Aorta (tissue), 5 donors: Measurements from ENCODE around the gene DDI2. TPM values are rescaled to one million over a fixed set of nuclear protein-coding genes. Genes with fewer than 3 reads are reported as not detected.

ENCODE experiments used
- ATAC-seq: fragments of 200-7000 bp; cut with Tn5 transposase; one replicate; pipeline ENCODE4 v1.9.1; 2022; ENCODE audit warnings: moderate library complexity; ENCODE audit not compliant: low FRiP score
- DNase-seq, 2 donors: peaks; one replicate each; pipeline ENCODE4 v3.0.0-alpha.2; 2020
- H3K27ac ChIP-seq, 2 donors: one replicate each; pipeline ENCODE4 v1.5.1; 2013; ENCODE audit warnings: low read length in 2 of 2, mild to moderate bottlenecking in 2 of 2, moderate library complexity in 2 of 2, control low read depth in 1 of 2, inconsistent platforms in 1 of 2, low read depth in 1 of 2
- H3K27me3 ChIP-seq, 2 donors: one replicate each; pipeline ENCODE4 v1.6.1; 2013; ENCODE audit warnings: control low read depth in 1 of 2, low read length in 1 of 2, mild to moderate bottlenecking in 1 of 2, moderate library complexity in 1 of 2; ENCODE audit not compliant: insufficient read depth in 2 of 2, control insufficient read depth in 1 of 2
- H3K36me3 ChIP-seq, 2 donors: one replicate each; pipeline ENCODE4 v1.6.1; 2013; ENCODE audit warnings: control low read depth in 1 of 2, low read length in 1 of 2, mild to moderate bottlenecking in 1 of 2; ENCODE audit not compliant: insufficient read depth in 2 of 2, control insufficient read depth in 1 of 2
- H3K4me1 ChIP-seq, 2 donors: one replicate each; pipeline ENCODE4 v1.6.1; 2013; ENCODE audit warnings: low read length in 2 of 2, control low read depth in 1 of 2, mild to moderate bottlenecking in 1 of 2, moderate library complexity in 1 of 2; ENCODE audit not compliant: insufficient read depth in 2 of 2, control insufficient read depth in 1 of 2
- H3K4me3 ChIP-seq, 2 donors: one replicate each; pipeline ENCODE4 v1.5.1; 2013; ENCODE audit warnings: low read length in 2 of 2, control low read depth in 1 of 2, mild to moderate bottlenecking in 1 of 2
- H3K9me3 ChIP-seq: one replicate; pipeline ENCODE4 v1.6.1; 2013; ENCODE audit warnings: mild to moderate bottlenecking, low read length; ENCODE audit not compliant: control insufficient read depth
- WGBS, 2 donors: extraction: QIAGEN DNeasy Blood & Tissue Kit; methylation state at CpG; one replicate each; pipeline ENCODE4 v1.1.7; 2013; 5-methylcytosine and 5-hydroxymethylcytosine counted together
- intact Hi-C, 2 donors: fragments of 100-400 bp; cut with DNase I; formaldehyde crosslinking; loops; one replicate each; pipeline versions ENCODE4 v1.14.2 to v1.15.0; 2022
- polyA plus RNA-seq, 2 donors: library from polyadenylated mRNA; stranded (reverse); fragments of 200-250 nt; gene quantifications; one replicate each; pipeline ENCODE4 v1.2.3, GENCODE V29; 2013
- total RNA-seq, 2 donors: library from RNA; stranded (reverse); fragmentation: NEBNext Ultra II Directional; extraction: Animal tissue kit (Norgen Biotek cat#: 25700); gene quantifications; one replicate each; pipeline ENCODE4 v1.2.1, GENCODE V29; 2021
- donor health status: healthy with polysubstance abuse.
- donor health status: Bipolar disorder and iron deficiency.
- donor health status: DM: no; HTN: no; CAD: no.
- donor health status: DM: no; HTN: no; CAD: no.
- donor health status: DM: yes; HTN: yes; CAD: no.

Gene DDI2
- total and polyA plus RNA-seq, 4 donors, result 4.7 to 29.6 (median 15.0) TPM

DNA sequence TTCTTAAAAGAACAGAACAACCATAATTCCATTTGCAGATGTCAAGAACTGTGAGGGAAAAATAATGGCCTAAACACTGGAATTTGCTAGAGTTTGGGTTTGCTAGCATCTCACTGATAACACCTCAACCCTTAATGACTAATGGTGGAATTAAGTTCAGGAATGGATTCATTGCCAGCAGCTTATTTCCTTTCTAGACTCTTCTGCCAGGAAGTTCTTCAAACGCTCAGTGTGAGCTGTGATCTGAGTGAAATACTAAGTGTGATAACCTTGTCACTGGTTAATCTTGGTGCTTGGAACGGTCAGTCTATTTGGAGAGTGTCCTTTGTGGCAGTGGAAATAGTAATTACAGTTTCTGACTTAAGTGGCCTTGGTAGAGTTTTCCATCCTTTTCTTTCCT, 45.2 kb downstream of the DDI2 start:
- 81 to 84% methylated on average over 2 of the region's 2 CpGs for WGBS, 2 donors
- Histone ChIP-seq H3K27ac (no peak overlapping the region), H3K4me1 (no peaks in the 10 kb centered on the region), H3K36me3 (peaks cover 0 to 6% of the 10 kb centered on the region in 2 donors), H3K27me3 (no peaks in the 10 kb centered on the region), H3K9me3 (no peaks in the 10 kb centered on the region), H3K4me3 (no peak overlapping the region)
- no peak for ATAC-seq
- DNase-seq, result no peak
- intact Hi-C loops, result no loop called here

DNA sequence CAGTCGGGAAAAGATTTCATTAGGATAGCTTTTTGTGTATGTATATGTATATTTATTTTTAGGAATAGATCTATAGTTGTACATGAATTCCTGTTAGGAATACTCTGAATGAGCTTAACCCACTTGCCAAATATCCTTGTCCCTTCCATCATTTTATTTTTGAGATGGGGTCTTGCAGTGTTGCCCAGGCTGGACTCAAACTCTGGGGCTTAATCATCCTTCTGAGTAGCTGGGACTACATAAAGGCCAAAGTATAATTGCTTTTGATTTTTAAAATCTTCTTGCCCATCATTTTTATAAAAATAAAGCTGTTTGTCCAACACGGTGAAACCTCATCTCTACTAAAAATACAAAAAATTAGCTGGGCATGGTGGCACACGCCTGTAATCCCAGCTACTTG, 46.7 kb downstream of the DDI2 start:
- Histone ChIP-seq H3K4me1 (no peaks in the 10 kb centered on the region), H3K9me3 (no peaks in the 10 kb centered on the region), H3K4me3 (no peak overlapping the region), H3K36me3 (peaks cover 0 to 6% of the 10 kb centered on the region in 2 donors), H3K27ac (no peak overlapping the region), H3K27me3 (no peaks in the 10 kb centered on the region)
- DNase-seq (no peak), ATAC-seq (no peak)
- WGBS, 2 donors, result 93 to 94% methylated on average over 3 of the region's 3 CpGs
- intact Hi-C loops, result no loop called here

DNA sequence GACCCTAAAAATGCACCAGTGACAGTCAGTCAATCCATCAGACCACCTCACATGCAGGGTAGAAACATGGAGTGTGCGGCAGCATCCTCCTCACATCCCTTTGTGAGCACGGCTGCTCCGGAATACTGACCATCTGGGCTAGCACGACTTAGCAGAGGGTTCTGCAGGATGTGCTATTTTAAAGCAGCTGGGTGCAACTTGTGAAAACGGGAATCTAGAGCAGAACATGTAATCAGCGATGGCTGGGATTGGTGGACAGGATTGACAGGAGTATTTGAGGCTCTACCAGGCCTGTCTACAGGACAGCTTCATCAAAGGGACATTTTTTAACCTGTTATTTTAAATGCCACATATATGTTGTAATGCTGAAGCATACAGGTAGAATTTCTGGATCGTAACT, 50.1 kb downstream of the DDI2 start:
- intact Hi-C loops, result no loop called here
- no peaks in the 10 kb centered on the region for H3K4me1 ChIP-seq
- ATAC-seq, result no peak
- H3K4me3 ChIP-seq, result no peak overlapping the region
- H3K36me3 ChIP-seq, result no peaks in the 10 kb centered on the region
- 84 to 86% methylated on average over 7 of the region's 7 CpGs for WGBS, 2 donors
- no peak for DNase-seq
- H3K9me3 ChIP-seq, result no peaks in the 10 kb centered on the region
- H3K27ac ChIP-seq, result no peak overlapping the region
- H3K27me3 ChIP-seq, result no peaks in the 10 kb centered on the region

DNA sequence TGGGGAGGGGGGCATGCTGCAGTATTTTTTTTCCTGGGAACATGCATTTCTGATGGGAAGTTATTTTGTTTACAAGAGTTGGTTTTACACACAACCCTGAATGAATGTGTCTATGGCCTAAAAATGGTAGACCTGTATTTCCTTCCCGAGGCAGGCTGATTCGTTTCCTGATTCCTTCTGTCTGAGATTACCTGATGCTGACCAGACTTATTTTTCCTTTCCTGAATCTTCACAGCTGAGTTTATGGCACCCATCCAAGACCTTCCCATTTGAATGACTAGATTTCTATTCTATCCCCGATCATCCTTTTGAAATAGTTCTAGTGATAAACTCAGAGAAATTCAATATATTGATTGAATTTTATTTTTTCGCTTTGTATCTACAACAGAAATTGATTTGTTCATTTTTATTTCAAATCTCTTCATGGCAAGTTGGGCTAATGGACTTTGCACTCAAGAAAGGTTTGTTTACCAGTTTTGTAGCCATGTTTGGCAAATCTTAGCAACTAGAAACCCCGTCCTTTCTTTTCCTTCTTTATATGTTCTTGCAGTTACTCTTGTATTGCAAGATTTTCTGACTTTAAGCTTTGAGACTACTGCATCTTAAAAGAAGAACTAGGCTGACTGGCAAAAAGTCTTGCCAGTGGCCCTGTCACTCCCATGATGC, 51.0 kb downstream of the DDI2 start:
- ATAC-seq, result no peak
- H3K9me3 ChIP-seq, result no peaks in the 10 kb centered on the region
- DNase-seq, result no peak
- no peaks in the 10 kb centered on the region for H3K36me3 ChIP-seq
- no peaks in the 10 kb centered on the region for H3K4me1 ChIP-seq
- no peaks in the 10 kb centered on the region for H3K27me3 ChIP-seq
- intact Hi-C loops, result no loop called here
- no peak overlapping the region for H3K4me3 ChIP-seq
- 86 to 88% methylated on average over 5 of the region's 5 CpGs for WGBS, 2 donors
- no peak overlapping the region for H3K27ac ChIP-seq

DNA sequence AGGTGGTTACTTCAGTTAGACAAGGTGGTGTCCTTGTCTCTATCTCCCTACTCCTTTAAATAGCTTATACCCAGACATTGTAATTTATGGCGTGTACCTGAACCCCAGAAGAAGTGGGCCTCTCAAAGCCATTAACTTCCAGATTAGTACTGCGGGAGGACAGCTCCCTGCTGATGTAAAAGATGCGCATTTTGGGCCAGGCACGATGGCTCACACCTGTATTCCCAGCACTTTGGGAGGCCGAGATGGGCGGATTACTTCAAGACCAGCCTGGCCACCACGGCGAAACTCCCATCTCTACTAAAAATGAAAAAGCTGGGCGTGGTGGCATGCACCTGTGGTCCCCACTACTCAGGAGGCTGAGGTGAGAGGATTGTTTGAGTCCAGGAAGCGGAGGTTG, 51.8 kb downstream of the DDI2 start:
- ATAC-seq (no peak), DNase-seq (no peak)
- no peak overlapping the region for H3K27ac ChIP-seq
- intact Hi-C loops, result no loop called here
- no peaks in the 10 kb centered on the region for H3K4me1 ChIP-seq
- no peak overlapping the region for H3K4me3 ChIP-seq
- no peaks in the 10 kb centered on the region for H3K36me3 ChIP-seq
- no peaks in the 10 kb centered on the region for H3K9me3 ChIP-seq
- 89 to 94% methylated on average over 10 of the region's 10 CpGs for WGBS, 2 donors
- no peaks in the 10 kb centered on the region for H3K27me3 ChIP-seq

DNA sequence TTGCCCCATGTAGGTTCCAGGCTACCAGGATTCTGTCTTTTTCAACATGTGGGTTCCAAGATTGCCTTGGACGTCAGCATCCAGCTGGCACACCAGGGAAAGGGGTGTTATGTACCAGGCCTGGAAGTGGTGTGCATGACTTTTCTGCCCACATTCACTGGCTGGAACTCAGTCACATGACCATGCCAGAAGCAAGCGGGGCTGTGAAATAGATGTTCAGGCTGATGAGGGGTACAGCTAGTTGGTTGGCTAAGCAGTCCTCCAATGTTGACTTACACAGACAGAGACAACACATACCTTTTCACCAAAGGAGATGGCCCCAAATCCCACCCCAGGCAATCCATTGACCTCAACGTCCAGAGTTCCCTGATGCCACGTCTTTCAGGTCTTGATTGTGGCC, 52.6 kb downstream of the DDI2 start:
- Histone ChIP-seq H3K36me3 (no peaks in the 10 kb centered on the region), H3K27ac (no peak overlapping the region), H3K27me3 (no peaks in the 10 kb centered on the region), H3K4me1 (no peaks in the 10 kb centered on the region), H3K4me3 (no peak overlapping the region), H3K9me3 (no peaks in the 10 kb centered on the region)
- intact Hi-C loops, result no loop called here
- 59 to 72% methylated on average over 4 of the region's 4 CpGs for WGBS, 2 donors
- no peak for ATAC-seq
- DNase-seq, result no peak

DNA sequence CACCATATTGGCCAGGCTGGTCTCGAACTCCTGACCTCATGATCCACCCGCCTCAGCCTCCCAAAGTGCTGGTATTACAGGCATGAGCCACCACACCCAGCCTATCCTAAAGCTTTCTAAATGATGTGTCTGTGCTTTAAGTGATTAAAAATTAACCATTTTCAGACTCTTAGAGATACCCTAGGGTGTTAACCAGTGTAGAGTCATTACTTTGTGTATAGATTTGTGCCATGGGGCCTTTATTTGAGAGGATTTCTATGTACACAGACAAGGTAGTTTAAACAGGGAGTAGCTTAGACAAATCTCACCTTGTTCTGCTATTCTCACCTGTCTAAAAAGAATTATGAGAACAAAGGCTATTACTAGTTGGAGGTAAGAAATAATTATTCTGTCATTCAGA, 54.2 kb downstream of the DDI2 start:
- 95 to 97% methylated on average over 2 of the region's 2 CpGs for WGBS, 2 donors
- no peaks in the 10 kb centered on the region for H3K9me3 ChIP-seq

DNA sequence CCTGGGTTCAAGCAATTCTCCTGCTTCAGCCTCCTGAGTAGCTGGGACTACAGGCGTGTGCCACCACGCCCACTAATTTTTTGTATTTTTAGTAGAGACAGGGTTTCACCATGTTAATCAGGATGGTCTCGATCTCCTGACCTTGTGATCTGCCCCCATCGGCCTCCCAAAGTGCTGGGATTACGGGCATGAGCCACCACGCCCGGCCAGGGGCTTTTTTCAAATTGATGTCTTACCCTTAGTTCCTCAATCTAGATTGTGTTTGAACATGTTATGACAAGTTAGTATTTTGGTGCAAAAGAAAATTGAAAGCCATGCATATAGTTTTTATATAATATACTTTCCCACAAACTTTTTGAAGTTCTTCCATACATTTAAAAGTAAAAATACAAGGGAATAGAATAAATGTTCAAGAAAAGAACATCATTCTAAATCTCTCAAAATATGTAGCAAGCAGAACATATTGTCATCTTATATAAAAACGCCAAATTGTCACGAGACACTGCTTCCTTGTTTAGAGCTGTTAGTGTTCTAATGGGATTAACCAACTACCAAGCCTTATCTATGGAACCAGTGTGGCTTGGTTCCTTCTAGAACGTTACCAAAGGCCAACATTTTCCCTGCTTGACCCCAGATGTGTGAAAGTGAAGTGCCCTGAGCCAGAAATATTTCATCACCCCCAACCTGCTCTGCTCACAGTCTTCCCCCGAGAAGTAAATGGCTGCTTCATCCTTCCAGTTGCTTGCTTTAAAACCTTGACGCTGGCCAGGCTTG, 57.3 kb downstream of the DDI2 start:
- intact Hi-C loops, result no loop called here
- WGBS, 2 donors, result 72 to 82% methylated on average over 12 of the region's 12 CpGs
- Histone ChIP-seq H3K27ac (no peak overlapping the region), H3K4me3 (no peak overlapping the region), H3K9me3 (no peaks in the 10 kb centered on the region), H3K36me3 (no peaks in the 10 kb centered on the region), H3K4me1 (no peaks in the 10 kb centered on the region), H3K27me3 (no peaks in the 10 kb centered on the region)
- ATAC-seq, result no peak
- no peak for DNase-seq

More for the DNA sequence above, 54.2 kb downstream of the DDI2 start:
- ATAC-seq (no peak), DNase-seq (no peak)
- Histone ChIP-seq H3K27me3 (no peaks in the 10 kb centered on the region), H3K36me3 (no peaks in the 10 kb centered on the region), H3K4me1 (no peaks in the 10 kb centered on the region), H3K27ac (no peak overlapping the region), H3K4me3 (no peak overlapping the region)
- intact Hi-C loops, result no loop called here

DNA sequence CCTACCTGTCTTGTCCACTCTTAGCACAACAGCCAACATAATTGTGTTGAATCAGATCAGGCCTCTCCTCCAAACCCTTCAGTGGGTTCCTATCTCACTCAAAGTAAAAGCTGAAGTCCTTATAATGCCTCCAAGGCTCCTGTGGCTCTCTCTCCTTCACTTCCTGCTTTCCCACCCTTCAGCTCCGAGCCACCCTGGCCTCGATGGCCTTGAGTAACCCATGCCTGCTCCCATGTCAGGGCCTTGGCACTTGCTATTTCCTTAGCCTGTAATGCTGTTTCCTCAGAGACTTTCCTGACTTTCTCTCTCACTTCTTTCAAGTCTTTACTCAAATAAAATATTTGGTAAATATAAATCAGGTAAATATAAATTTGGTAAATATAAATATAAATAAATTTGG, 58.8 kb downstream of the DDI2 start:
- WGBS, 2 donors, result 43 to 46% methylated on average over 2 of the region's 2 CpGs
- Histone ChIP-seq H3K4me1 (no peaks in the 10 kb centered on the region), H3K4me3 (no peak overlapping the region), H3K27me3 (no peaks in the 10 kb centered on the region), H3K36me3 (no peaks in the 10 kb centered on the region), H3K9me3 (no peaks in the 10 kb centered on the region), H3K27ac (no peak overlapping the region)
- DNase-seq (peak in 1 of 2 donors; percentile 68), ATAC-seq (no peak)
- intact Hi-C loops, result no loop called here
